ENCODE data around the gene MBD3.

Gene MBD3

DNA sequence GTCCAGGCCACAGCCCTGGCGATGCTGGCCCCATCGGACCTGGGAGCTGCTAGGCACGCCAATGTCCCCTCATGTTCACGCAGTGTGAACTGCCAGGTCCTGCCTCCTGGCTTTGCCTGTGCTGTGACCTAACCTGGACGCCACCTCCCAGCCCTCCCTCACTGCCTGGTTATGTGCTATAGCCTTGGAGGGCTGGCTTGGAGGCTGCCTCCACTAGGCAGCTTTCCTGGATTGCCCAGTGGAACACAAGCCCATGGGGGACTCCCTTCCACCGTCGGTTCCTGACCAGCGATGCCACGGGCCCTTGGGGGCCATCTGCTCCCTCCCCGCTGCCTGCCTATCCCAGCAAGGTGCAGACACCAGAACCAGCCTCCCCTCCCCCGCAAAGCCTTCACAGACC, 27.8 kb upstream of the MBD3 start:
- Histone ChIP-seq H3K4me3 (ENCODE audit: low read depth, low read length) (no peak overlapping the region), H3K27me3 (ENCODE audit: control insufficient read depth, insufficient read depth, low read length) (no peaks in the 10 kb centered on the region), H3K79me2 (no peaks in the 10 kb centered on the region), H3K27ac (no peak overlapping the region), H3K36me3 (ENCODE audit: control insufficient read depth, insufficient read depth, low read length) (no peaks in the 10 kb centered on the region), H3K9me3 (ENCODE audit: control insufficient read depth, low read length) (no peaks in the 10 kb centered on the region), H3K9ac (no peak overlapping the region), H2AFZ (no peak overlapping the region), H3K4me1 (no peaks in the 10 kb centered on the region), H3K4me2 (ENCODE audit: low read length) (no peak overlapping the region)
- TF ChIP-seq CTCF (IDR thresholded peaks at IDR 0.05), result no peak

DNA sequence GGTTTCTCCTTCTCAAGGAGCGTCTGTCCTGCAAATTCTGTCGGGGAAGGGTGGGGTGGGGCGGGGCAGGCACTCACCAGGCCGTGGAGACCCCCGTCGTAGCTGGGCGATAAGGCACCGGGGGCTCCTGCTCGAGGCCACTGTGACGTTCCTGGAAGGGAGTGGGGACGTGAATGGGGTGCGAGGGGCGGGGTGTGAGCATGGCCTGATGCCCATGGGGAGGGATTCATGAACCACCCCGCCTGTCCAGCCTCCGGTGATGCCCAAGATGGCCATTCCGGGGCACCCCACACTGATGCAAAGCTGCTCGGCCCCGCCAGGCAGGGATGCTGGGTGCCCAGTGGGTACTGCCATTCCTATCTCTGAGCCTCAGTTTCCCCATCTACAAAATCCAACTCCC, 27.0 kb upstream of the MBD3 start:
- H3K79me2 ChIP-seq, result no peaks in the 10 kb centered on the region
- no peaks in the 10 kb centered on the region for H3K4me1 ChIP-seq
- H3K4me2 ChIP-seq (ENCODE audit: low read length), result no peak overlapping the region
- TF ChIP-seq CTCF (IDR thresholded peaks at IDR 0.05), result no peak
- H3K36me3 ChIP-seq (ENCODE audit: control insufficient read depth, insufficient read depth, low read length), result no peaks in the 10 kb centered on the region
- H3K9ac ChIP-seq, result no peak overlapping the region
- H2AFZ ChIP-seq, result no peak overlapping the region
- no peaks in the 10 kb centered on the region for H3K9me3 ChIP-seq (ENCODE audit: control insufficient read depth, low read length)
- H3K27ac ChIP-seq, result no peak overlapping the region
- no peak overlapping the region for H3K4me3 ChIP-seq (ENCODE audit: low read depth, low read length)
- H3K27me3 ChIP-seq (ENCODE audit: control insufficient read depth, insufficient read depth, low read length), result no peaks in the 10 kb centered on the region

DNA sequence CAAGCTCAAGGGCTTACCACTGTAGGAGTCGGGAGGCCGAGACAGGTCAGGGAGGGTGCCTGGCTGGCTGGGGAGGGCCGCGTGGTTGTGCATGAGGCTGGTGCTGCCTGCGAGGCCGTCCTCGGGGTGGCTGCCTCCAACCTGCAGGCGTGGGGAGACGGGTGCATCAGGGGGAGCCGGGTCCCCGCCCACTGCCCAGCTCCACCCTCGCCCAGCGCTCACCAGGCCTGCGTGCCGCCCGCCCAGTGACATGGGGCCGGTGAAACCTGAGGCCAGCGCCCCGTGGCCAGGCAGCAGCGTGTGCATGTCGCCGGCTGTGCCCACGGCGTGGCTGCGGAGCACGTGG, 26.4 kb upstream of the MBD3 start:
- Histone ChIP-seq H3K36me3 (ENCODE audit: control insufficient read depth, insufficient read depth, low read length) (no peaks in the 10 kb centered on the region), H3K9ac (no peak overlapping the region), H2AFZ (no peak overlapping the region), H3K4me2 (ENCODE audit: low read length) (no peak overlapping the region), H3K27ac (no peak overlapping the region), H3K9me3 (ENCODE audit: control insufficient read depth, low read length) (no peaks in the 10 kb centered on the region), H3K79me2 (no peaks in the 10 kb centered on the region), H3K27me3 (ENCODE audit: control insufficient read depth, insufficient read depth, low read length) (no peaks in the 10 kb centered on the region), H3K4me3 (ENCODE audit: low read depth, low read length) (no peak overlapping the region), H3K4me1 (no peaks in the 10 kb centered on the region)
- TF ChIP-seq CTCF (IDR thresholded peaks at IDR 0.05), result no peak

GRCh38 chr19:1618157-1619093, 25.8 kb upstream of the MBD3 start:
- peak; percentile 25 for TF ChIP-seq CTCF (IDR thresholded peaks at IDR 0.05)
- H3K4me1 ChIP-seq, result no peaks in the 10 kb centered on the region
- H3K4me3 ChIP-seq (ENCODE audit: low read depth, low read length), result no peak overlapping the region
- no peak overlapping the region for H3K9ac ChIP-seq
- no peaks in the 10 kb centered on the region for H3K9me3 ChIP-seq (ENCODE audit: control insufficient read depth, low read length)
- no peaks in the 10 kb centered on the region for H3K79me2 ChIP-seq
- no peaks in the 10 kb centered on the region for H3K36me3 ChIP-seq (ENCODE audit: control insufficient read depth, insufficient read depth, low read length)
- no peak overlapping the region for H2AFZ ChIP-seq
- no peak overlapping the region for H3K27ac ChIP-seq
- H3K27me3 ChIP-seq (ENCODE audit: control insufficient read depth, insufficient read depth, low read length), result no peaks in the 10 kb centered on the region
- no peak overlapping the region for H3K4me2 ChIP-seq (ENCODE audit: low read length)

DNA sequence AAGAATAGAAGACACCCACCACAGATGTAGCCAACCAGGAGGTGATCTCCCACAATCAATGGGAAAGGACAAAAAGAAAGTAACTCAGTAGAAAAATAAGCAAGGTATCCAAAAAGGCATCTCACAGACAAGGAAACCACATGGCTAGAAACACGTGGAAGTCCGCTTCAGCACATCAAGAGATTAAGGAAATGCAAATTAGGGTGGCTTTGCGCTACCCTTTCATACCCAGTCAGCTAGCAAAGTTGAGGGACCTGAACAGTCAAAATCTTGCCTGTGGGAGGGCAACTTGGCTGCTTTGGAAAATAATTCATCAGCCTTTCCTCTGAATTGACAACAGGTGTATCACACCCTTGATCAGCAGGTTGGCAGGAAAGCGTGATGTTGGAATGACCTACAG, 24.2 kb upstream of the MBD3 start:
- H3K79me2 ChIP-seq, result no peaks in the 10 kb centered on the region
- no peak overlapping the region for H2AFZ ChIP-seq
- H3K36me3 ChIP-seq (ENCODE audit: control insufficient read depth, insufficient read depth, low read length), result no peaks in the 10 kb centered on the region
- no peaks in the 10 kb centered on the region for H3K4me1 ChIP-seq
- no peak overlapping the region for H3K27ac ChIP-seq
- no peak overlapping the region for H3K4me2 ChIP-seq (ENCODE audit: low read length)
- H3K9ac ChIP-seq, result no peak overlapping the region
- H3K9me3 ChIP-seq (ENCODE audit: control insufficient read depth, low read length), result no peaks in the 10 kb centered on the region
- H3K27me3 ChIP-seq (ENCODE audit: control insufficient read depth, insufficient read depth, low read length), result no peaks in the 10 kb centered on the region
- H3K4me3 ChIP-seq (ENCODE audit: low read depth, low read length), result no peak overlapping the region
- TF ChIP-seq CTCF (IDR thresholded peaks at IDR 0.05), result no peak
